DOHH2 (cell line): ENCODE measurements around the gene TC2N.

Source experiments
- CTCF ChIP-seq: fragments of 200-600 bp; sonication (generic); IDR thresholded peaks from one replicate; pipeline ENCODE4 v1.5.1; 2014; ENCODE audit warnings: antibody characterized with exemption, mild to moderate bottlenecking, low read depth, low read length; ENCODE audit not compliant: poor library complexity, severe bottlenecking
- EZH2phosphoT487 ChIP-seq: fragments of 200-600 bp; sonication (generic); IDR thresholded peaks from 2 replicates; pipeline ENCODE4 v1.6.1; 2017; ENCODE audit warnings: borderline replicate concordance, mild to moderate bottlenecking, antibody characterized with exemption, low read length, moderate library complexity, mixed read lengths

- TF ChIP-seq CTCF (no peak), EZH2phosphoT487 (no peak)
Measured at GRCh38 chr14:91729756-91730155, 137.6 kb downstream of the TC2N start.
